G401 (cell line): ENCODE data around the gene ANAPC10. TPM values are rescaled to one million over a fixed set of nuclear protein-coding genes. Genes with fewer than 3 reads are reported as not detected.
"Not testable (repeated sequence)": the region's sequence is repeated elsewhere in the genome, so short reads cannot be mapped to it uniquely, and the experiment has no call there.

Source experiments
- DNase-seq: peaks from one replicate; pipeline ENCODE4 v3.0.0-alpha.2; 2015; ENCODE audit warnings: low spot score
- in situ Hi-C: cut with HindIII; loops from 2 replicates; pipeline ENCODE4 v1.10.0; 2016; ENCODE audit warnings: low sequenced_read_pairs, mixed read lengths
- total RNA-seq: library from RNA; depleted of rRNA; stranded (reverse); fragments of >200 nt; shearing (Covaris generic); gene quantifications from 2 replicates; pipeline ENCODE4 v1.2.3, GENCODE V29; 2014; rRNA removed

The ANAPC10 gene
- 52.4 and 71.6 TPM in 2 replicates for total RNA-seq

GRCh38 chr4:145097821-145098674, at the start of gene ANAPC10, which contains the start of gene ABCE1:
Gene ANAPC10, minus strand, starts transcription at chr4:145098196. Its CDS starts 2,097 bp downstream, at chr4:145096099.
Gene ABCE1, plus strand, starts transcription at chr4:145098311. Its CDS starts 6,102 bp downstream, at chr4:145104413.
- in situ Hi-C loops: no loop called here
- peak; percentile 94 for DNase-seq

- in situ Hi-C loops, DNase-seq: not testable (repeated sequence)
Measured at GRCh38 chr4:145136219-145136618, 38.2 kb upstream of the ANAPC10 start.

GRCh38 chr4:145132511-145133098, 34.6 kb upstream of the ANAPC10 start:
- no peak for DNase-seq
- in situ Hi-C loops: no loop called here

- no peak for DNase-seq
- in situ Hi-C loops: no loop called here
Measured at GRCh38 chr4:145131848-145132247, 33.9 kb upstream of the ANAPC10 start.

- DNase-seq: no peak
Measured at GRCh38 chr4:145130788-145131399, 32.9 kb upstream of the ANAPC10 start.

GRCh38 chr4:145130130-145130529, 32.1 kb upstream of the ANAPC10 start:
- DNase-seq: no peak
- in situ Hi-C loops: no loop called here

More at GRCh38 chr4:145130788-145131399, 32.9 kb upstream of the ANAPC10 start:
- in situ Hi-C loops: no loop called here

GRCh38 chr4:145125396-145125795, 27.4 kb upstream of the ANAPC10 start:
- in situ Hi-C loops: no loop called here
- DNase-seq: no peak

GRCh38 chr4:145108128-145108527, 10.1 kb upstream of the ANAPC10 start:
- no peak for DNase-seq
- in situ Hi-C loops: no loop called here

- in situ Hi-C loops: no loop called here
- no peak for DNase-seq
Measured at GRCh38 chr4:145107126-145107525, 9.1 kb upstream of the ANAPC10 start.

- no peak for DNase-seq
- in situ Hi-C loops: no loop called here
Measured at GRCh38 chr4:145103496-145103895, 5.5 kb upstream of the ANAPC10 start.

- DNase-seq: no peak
- in situ Hi-C loops: no loop called here
Measured at GRCh38 chr4:145102619-145103018, 4.6 kb upstream of the ANAPC10 start.

- no peak for DNase-seq
- in situ Hi-C loops: no loop called here
Measured at GRCh38 chr4:145101091-145101490, 3.1 kb upstream of the ANAPC10 start.

- no peak for DNase-seq
- in situ Hi-C loops: no loop called here
Measured at GRCh38 chr4:145099653-145100052, 1.7 kb upstream of the ANAPC10 start.

- DNase-seq: peak; percentile 55
- in situ Hi-C loops: no loop called here
Measured at GRCh38 chr4:145098675-145099037, 660 bp upstream of the ANAPC10 start.

- in situ Hi-C loops: no loop called here
- DNase-seq: no peak
Measured at GRCh38 chr4:145097331-145097820, 620 bp downstream of the ANAPC10 start.

GRCh38 chr4:145093638-145094037, 4.4 kb downstream of the ANAPC10 start:
- no peak for DNase-seq
- in situ Hi-C loops: no loop called here

GRCh38 chr4:145090380-145090779, 7.6 kb downstream of the ANAPC10 start:
- in situ Hi-C loops: no loop called here
- DNase-seq: no peak

- in situ Hi-C loops: no loop called here
Measured at GRCh38 chr4:145083891-145084605, 13.9 kb downstream of the ANAPC10 start.

GRCh38 chr4:145081756-145082155, 16.2 kb downstream of the ANAPC10 start:
- in situ Hi-C loops: no loop called here
- DNase-seq: no peak

More at GRCh38 chr4:145083891-145084605, 13.9 kb downstream of the ANAPC10 start:
- DNase-seq: no peak
